Jurkat, Clone E6-1 (cell line): ENCODE results near the gene KATNBL1.
"Not testable (repeated sequence)": the region's sequence is repeated elsewhere in the genome, so short reads cannot be mapped to it uniquely, and the experiment has no call there.

Source experiments
- DNase-seq: peaks from one replicate; pipeline ENCODE4 v3.0.0-alpha.2; 2011; ENCODE audit warnings: low read depth, low spot score
- H3K4me3 ChIP-seq: 2 replicates; pipeline ENCODE4 v1.5.1; 2011; ENCODE audit warnings: mild to moderate bottlenecking, low read length, control low read depth, moderate library complexity

KATNBL1 gene

DNA sequence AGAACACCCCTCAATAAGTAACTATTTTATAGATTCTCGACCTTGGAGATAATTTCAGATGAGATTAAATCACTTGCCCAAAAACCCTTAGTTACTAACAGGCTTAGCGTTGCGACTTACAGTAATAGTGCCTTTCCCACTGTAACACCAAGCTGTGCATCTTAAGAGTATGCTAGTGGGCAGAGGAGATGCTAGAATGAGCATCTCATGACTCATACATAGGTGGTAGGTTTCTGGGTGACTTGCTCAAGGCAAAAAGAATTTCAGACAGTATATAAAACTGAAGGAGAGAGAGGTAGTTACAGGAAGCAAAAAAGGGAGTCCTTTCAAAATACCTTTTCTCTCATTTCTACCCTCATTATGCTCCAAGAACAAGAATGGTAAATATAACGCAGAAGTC is 3.9 kb downstream of the KATNBL1 start:
- no peak overlapping the region for H3K4me3 ChIP-seq
- DNase-seq, result no peak

DNA sequence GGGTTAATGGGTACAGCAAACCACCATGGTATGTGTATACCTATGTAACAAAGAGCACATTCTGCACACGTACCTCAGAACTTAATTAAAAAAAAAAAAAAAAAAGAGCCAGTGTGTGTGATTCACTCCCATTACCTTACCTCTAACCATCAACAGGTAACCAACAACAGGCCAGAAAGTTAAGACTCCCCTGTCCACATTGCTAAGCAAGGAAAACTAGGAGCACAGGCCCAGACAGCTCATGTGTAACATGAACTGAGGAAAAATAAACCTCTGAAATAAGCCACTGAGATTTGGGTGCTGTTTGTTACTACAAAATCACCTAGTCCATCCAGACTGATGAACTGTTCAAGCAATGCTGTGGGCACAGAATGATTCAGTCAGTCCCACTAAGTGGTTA is 6.0 kb downstream of the KATNBL1 start:
- DNase-seq, result no peak
- no peak overlapping the region for H3K4me3 ChIP-seq

DNA sequence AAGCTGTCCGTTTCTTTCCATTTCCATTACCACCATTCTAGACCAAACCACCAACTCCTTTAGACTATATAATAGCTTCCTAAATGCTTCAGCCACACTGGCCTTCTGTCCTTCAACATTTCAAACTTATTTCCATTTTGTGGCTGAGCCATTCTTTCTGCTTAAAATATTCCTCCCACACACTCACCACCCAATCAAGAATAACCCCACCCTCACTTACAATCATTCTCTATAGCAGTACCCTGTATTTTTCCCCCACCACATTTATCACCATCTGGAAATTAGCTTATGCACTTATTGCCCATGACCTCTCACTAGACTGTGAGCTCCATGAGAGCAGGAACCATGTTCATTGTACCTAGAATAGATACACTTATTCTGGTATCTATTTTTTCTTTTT is 6.6 kb downstream of the KATNBL1 start:
- DNase-seq, result no peak
- H3K4me3 ChIP-seq, result no peak overlapping the region

DNA sequence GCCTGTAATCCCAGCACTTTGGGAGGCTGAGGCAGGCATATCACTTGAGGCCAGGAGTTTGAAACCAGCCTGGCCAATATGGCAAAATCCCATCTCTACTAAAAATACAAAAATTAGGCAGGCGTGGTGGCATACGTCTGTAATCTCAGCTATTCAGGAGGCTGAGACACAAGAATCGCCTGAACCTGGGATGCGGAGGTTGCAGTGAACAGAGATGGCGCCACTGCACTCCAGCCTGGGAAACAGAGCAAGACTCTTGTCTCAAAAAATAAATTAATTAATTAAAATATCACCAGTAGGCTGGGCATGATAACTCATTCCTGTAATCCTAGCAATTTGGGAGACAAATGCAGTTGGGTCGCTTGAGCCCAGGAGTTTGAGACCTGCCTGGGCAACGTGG is 16.6 kb downstream of the KATNBL1 start:
- DNase-seq, H3K4me3 ChIP-seq: not testable (repeated sequence)

DNA sequence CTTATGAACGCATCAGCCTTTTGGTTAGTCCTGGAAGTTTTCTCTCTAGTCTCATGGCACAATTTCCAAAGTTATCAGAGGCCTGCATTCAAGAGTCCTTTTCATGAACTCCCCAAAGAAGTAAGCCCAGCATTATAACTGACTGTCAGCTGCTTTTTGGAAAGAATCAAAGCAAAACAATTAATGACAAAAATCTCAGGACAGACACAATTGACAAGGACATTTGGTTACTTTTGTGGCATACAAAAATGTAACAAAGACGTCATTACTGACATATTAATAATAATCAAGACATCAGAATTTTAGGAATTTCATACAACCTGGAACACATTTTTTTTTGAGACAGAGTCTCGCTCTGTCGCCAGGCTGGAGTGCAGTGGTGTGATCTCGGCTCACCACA is 21.2 kb downstream of the KATNBL1 start:
- H3K4me3 ChIP-seq, result no peak overlapping the region
- DNase-seq, result no peak

DNA sequence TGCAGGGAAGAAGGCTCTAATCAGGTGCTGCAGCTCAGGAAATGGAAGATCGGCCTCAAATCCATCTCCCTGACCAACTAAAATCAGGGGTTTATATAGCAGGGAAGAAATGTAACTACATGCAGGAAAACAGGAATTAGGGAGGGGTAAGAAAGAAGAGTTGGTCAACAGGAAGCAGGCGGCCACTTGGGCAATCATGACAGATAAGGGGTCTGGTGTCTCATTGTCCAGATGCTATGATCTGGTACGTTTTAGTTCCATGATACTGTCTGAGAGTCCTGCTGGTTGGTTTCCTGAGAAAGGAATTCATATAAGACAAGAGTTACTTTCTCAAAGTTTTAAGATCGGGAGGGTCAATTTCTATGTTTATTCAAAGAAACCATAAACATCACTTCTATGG is 24.2 kb downstream of the KATNBL1 start:
- H3K4me3 ChIP-seq, result no peak overlapping the region
- no peak for DNase-seq

DNA sequence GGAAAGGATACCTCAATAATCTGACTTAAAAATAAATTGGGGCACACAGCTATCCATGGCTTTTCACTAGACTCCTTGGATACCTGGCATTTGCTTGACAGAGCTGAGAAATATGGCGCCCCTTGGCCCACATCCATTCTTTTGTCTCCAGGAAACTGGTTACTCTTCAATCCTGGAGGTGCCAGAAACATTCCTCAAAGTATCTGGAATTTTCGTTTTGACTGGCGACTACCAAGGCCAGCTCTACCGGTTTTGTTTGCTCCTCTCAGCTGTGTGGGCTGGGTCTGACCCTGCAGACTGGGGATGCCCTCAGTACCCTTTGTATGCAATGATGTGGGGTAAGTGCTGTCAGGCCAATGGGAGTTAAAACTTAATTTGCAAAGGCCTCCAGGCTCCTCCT is 27.0 kb downstream of the KATNBL1 start:
- H3K4me3 ChIP-seq, result no peak overlapping the region
- no peak for DNase-seq

DNA sequence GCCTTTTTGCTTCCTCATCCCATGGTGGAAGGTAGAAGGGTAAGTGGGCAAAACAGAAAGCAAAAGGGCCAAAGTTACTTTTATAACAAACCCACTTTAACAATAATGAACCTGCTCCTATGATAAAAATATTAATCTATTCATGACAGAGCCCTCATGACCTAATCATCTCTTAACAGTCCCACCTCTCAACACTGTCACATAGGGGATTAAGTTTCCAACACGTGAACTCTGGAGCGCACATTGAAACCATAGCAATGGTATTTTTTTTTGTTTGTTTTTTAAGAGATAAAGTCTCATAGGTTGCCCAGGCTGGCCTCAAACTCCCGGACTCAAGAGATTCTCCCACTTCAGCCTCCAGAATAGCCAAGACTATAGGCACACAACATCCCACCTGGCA is 30.7 kb downstream of the KATNBL1 start:
- no peak for DNase-seq
- H3K4me3 ChIP-seq, result no peak overlapping the region

DNA sequence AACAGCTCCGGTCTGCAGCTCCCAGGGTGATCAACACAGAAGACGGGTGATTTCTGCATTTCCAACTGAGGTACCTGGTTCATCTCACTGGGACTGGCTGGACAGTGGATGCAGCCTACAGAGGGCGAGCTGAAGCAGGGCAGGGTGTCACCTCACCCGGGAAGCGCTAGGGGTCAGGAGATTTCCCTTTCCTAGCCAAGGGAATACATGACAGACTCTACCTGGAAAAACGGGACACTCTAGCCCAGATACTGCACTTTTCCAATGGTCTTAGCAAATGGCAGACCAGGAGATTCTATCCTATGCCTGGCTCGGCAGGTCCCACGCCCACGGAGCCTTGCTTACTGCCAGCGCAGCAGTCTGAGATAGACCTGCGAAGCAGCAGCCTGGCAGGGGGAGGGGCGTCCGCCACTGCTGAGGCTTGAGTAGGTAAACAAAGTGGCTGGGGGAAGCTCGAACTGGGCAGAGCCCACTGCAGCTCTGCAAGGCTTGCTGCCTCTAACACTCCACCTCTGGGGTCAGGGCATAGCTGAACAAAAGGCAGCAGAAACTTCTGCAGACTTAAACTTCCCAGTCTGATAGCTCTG is 43.8 kb downstream of the KATNBL1 start:
- not testable (repeated sequence) for H3K4me3 ChIP-seq, DNase-seq

DNA sequence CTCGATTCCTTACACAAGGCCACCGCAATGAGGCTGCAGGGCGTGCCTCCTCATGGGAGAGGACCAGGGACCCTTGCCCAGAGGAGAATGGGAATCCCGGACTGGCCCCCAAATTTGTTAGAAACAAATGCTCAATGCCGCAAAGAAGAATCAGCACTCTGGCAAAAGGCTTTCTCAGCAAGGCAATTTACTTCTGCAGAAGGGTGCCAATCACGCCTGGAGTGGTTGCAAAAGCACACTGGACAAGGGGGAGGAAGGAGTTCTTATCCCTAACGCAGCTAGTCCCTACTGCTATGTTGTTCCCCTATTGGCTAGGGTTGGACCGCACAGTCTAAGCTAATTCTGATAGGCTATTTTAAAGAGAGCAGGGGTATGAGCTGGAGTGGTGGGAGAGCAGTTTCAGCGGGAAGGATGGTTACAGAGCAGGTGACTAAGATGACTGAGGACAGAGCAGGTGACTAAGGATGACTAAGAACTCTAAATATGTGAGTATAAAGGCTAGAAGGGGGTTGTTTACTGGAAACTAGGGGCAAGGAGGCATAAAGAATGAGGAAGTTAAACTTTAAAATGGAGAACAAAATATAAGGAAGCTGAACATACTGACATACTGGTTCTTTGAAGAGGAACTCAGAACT is 48.5 kb downstream of the KATNBL1 start:
- no peak overlapping the region for H3K4me3 ChIP-seq
- DNase-seq, result no peak

DNA sequence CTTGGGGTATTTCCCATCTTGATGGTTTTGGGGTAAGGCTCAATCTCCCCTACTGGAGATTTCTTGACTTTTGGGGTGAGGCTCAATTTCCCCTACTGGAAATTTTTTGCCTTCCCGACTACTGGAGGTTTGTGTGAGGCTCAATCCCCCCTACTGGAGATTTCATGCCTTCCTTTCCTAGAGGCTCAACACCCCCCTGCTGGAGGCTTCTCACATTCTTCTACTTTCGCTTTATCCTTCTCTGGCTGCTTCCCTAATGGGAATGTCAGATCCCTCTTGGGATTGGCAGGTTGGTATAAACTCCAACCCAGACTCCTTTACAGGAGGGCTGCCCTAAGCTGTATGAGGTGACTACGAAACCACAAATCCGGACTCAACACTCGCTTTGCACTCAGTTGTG is 49.2 kb downstream of the KATNBL1 start:
- no peak overlapping the region for H3K4me3 ChIP-seq
- no peak for DNase-seq

DNA sequence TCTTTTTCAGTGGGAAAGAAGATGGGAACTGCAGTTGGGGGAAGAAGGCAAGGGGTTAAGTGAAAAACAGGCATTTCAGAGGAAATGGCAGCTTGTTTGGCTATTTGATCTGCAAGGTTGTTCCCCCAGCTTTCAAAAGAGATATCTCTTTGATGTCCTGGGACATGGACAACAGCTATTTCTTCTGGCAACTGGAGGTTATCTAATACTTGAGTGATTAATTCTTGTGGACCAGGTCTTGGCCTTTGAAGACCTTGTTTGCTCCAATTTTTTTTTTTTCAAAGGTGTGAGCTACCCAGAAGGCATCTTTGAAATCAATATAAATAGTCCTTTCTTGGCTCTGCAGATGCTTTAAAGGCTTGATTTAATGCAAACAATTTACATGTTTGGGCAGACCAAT is 51.5 kb downstream of the KATNBL1 start:
- no peak overlapping the region for H3K4me3 ChIP-seq
- DNase-seq, result no peak

DNA sequence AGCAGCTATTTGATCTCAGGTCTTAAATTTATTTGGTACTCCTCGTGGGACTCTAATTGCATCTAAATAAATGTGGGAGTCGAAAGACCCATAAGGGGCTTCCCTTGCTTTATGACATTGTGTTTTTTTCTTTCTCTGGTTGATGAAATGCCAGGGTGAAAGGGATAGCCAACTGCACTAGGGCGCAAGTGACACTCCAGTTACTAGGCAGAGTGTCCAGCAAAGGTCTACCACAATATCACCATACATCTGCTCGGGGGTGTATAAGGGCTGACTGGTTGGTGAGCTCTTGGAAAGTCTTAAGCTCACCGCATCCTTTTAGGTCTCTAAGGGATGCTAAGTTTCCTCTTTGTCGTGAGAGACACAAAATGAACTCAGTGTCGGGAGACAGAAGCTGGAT is 54.0 kb downstream of the KATNBL1 start:
- no peak overlapping the region for H3K4me3 ChIP-seq
- DNase-seq, result no peak

DNA sequence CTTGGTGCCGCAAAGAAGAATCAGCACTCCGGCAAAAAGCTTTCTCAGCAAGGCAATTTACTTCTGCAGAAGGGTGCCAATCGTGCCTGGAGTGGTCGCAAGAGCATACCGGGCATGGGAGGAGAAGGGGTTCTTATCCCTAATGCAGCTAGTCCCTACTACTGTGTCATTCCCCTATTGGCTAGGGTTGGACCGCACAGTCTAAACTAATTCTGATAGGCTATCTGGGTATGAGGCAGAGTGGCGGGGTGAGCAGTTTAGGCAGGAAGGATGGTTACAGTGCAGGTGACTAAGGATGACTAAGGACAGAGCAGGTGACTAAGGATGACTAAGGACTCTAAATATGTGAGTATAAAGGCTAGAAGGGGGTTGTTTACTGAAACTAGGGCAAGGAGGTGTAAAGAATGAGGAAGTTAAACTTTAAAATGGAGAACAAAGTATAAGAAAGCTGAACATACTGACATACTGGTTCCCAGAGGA is 55.1 kb downstream of the KATNBL1 start:
- DNase-seq, result no peak
- no peak overlapping the region for H3K4me3 ChIP-seq

DNA sequence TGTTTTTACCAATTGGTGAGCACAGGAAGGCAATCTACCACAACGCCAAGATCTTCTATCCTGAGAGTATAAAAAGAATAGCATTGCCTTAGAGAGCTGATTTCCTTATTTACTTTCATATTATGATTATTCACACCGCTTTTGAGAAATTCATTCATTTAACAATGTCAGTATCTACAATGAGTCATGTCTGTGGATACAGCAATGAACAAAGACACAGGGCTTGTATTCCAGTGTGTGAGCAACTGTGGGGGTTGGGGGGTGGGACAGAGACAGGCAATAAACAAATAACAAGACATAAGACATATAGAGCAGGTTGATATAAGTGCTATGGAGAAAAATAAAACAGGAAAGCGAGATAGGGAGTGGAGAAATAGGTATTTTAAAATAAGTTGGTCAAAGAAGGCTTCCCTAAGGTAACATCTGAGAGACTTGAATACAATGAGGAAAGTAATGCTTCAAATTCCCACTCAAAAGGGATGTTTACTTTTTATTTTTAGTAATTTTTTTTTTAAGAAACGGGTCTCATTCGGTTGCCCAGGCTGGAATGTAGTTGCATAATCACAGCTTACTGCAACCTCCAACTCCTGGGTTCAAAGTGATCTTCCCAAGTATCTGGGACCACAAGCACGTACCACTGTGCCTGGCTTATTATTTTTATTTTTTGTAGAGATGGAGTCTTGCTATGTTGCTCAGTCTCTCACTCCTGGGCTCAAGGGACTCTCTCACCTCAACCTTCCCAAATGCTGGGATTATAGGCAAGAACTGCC is 62.3 kb downstream of the KATNBL1 start:
- no peak overlapping the region for H3K4me3 ChIP-seq
- no peak for DNase-seq

DNA sequence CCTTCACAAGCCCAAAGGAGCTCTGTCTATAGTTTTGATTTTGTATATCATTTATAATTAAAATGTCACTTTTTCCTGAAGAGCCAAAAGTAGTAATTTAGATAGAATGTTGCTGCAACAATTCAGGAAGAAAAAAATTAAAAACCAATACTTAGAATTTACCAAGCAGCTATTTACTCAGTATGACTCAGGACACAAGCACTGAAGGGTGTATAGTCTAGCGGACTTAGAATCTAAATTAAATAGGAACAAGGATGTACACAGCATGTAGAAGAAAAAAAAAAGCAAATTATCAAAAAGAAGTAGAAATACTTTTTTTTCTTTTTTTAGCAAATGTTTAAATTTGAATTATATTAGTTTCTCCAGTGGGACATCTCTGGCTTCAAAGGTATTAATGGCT is 76.4 kb downstream of the KATNBL1 start:
- DNase-seq, result no peak
- no peak overlapping the region for H3K4me3 ChIP-seq

DNA sequence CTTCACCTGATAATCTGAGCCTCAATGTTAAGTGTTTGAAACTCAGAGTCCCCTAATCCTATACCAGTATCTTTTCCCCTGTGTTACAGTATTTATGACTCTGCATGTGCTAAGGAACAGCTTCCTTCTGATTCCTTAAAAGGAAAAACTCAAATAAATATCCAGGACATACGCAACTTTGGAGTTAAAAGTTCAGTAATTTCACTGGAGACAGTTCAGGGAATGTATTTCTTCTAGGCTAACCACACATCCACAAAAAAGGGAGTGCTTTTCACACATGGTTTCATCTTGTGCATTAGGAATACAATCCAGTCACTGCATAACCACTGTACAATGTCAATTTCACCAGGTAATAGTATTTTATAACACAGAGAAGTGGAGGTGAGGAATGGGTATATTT is 77.0 kb downstream of the KATNBL1 start:
- no peak for DNase-seq
- no peak overlapping the region for H3K4me3 ChIP-seq

DNA sequence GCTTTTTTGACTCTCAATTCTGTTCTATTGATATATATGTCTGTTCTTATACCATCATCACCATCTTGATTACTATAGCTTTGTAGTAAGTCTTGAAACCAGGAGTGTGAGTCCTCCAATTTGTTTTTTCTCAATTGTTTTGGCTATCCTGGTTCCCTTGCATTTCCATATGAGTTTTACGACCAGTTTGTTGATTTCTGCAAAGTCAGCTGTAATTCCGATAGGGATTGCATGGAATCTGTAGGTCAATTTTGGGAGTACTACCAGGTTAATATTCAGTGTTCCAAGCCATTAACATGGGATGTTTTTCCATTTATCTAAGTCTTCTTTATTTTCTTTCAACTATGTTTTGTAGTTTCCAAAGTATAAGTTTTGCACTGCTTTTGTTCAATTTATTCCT is 81.0 kb downstream of the KATNBL1 start:
- DNase-seq, result no peak

DNA sequence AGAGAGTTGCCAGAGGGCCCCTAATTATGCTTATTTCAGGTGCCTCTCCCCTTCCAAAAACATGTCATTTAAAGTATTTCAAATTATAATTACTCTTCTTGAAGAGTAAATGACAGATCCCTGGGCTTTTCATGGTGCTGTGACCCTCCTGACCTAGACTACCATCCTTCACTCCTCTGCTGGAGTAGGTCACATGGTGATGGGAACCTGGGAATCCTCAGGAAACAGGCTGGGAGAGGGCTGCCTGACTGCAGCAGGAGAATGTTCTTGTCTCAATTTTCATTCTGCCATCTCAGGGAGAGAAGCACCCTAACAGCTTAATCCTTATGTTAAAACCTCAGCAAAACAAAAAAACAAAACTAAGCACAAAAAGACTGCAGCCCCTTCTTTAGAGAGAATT is 83.4 kb downstream of the KATNBL1 start:
- H3K4me3 ChIP-seq, result no peak overlapping the region
- no peak for DNase-seq

More for the DNA sequence above, 81.0 kb downstream of the KATNBL1 start:
- H3K4me3 ChIP-seq, result no peak overlapping the region

DNA sequence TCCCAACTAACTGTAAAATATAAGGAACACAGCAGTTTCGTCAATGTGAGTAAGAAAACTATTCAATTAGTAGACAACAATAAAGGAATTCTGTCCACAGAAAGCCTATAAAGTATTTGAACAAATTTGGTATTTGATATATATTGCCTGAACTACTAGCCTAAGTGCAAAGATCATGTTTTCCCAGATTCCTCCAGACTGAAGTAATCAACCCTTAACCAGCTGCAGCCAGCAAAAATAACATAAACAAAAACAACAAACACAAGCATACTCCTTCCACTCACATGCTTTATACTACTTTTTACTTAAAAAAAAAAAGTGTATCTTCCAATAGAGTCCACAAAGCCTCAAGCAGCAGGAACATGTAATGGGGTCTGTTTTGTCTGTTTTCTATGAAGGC is 84.0 kb downstream of the KATNBL1 start:
- no peak for DNase-seq
- no peak overlapping the region for H3K4me3 ChIP-seq

DNA sequence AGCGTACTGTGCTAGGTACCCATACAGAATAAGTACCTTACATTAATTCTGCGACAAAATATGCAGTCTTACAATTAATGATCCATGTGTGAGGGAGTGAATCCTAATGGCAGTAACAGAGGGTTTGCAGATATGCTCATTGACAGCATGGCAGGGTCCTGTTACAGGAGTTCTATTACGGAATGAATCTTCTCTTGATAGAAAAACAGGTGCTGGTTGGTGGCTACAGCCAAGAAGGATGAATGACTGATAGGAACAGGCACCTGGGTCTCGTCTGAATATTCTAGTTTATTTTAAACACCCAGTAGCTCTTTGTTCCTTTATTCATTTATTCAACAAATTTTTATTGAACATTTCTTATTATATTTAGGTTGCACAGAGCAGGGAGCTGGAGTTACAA is 85.2 kb downstream of the KATNBL1 start:
- H3K4me3 ChIP-seq, result no peak overlapping the region
- DNase-seq, result no peak
